Neural cell (in vitro differentiated cells): ENCODE results near the gene PARD3B.

Experiments
- CTCF ChIP-seq: fragments of 450-650 bp; IDR thresholded peaks from 2 replicates; pipeline ENCODE4 v1.5.1; 2014; ENCODE audit warnings: antibody characterized with exemption, mild to moderate bottlenecking, moderate library complexity; ENCODE audit not compliant: poor library complexity, severe bottlenecking
- EP300 ChIP-seq: fragments of 450-650 bp; conservative IDR thresholded peaks from 2 replicates; pipeline ENCODE4 v1.6.1; 2014; ENCODE audit warnings: antibody characterized with exemption, mild to moderate bottlenecking, moderate library complexity; ENCODE audit not compliant: poor library complexity, severe bottlenecking
- RAD21 ChIP-seq: fragments of 450-650 bp; conservative IDR thresholded peaks from 2 replicates; pipeline ENCODE4 v1.6.1; 2014; ENCODE audit warnings: antibody characterized with exemption, mild to moderate bottlenecking, moderate library complexity
- TAF1 ChIP-seq: IDR thresholded peaks from 2 replicates; pipeline ENCODE4 v1.6.1; 2012; ENCODE audit warnings: low read depth
- TF ChIP-seq, protein P1 (sequence below): IDR thresholded peaks from 2 replicates; pipeline ENCODE4 v1.6.1; 2012; ENCODE audit warnings: borderline replicate concordance

GRCh38 chr2:205237524-205237923 is 692.2 kb downstream of the PARD3B start:
- TF ChIP-seq CTCF (no peak), TAF1 (no peak), RAD21 (no peak), EP300 (no peak)
- TF ChIP-seq, protein P1, sequence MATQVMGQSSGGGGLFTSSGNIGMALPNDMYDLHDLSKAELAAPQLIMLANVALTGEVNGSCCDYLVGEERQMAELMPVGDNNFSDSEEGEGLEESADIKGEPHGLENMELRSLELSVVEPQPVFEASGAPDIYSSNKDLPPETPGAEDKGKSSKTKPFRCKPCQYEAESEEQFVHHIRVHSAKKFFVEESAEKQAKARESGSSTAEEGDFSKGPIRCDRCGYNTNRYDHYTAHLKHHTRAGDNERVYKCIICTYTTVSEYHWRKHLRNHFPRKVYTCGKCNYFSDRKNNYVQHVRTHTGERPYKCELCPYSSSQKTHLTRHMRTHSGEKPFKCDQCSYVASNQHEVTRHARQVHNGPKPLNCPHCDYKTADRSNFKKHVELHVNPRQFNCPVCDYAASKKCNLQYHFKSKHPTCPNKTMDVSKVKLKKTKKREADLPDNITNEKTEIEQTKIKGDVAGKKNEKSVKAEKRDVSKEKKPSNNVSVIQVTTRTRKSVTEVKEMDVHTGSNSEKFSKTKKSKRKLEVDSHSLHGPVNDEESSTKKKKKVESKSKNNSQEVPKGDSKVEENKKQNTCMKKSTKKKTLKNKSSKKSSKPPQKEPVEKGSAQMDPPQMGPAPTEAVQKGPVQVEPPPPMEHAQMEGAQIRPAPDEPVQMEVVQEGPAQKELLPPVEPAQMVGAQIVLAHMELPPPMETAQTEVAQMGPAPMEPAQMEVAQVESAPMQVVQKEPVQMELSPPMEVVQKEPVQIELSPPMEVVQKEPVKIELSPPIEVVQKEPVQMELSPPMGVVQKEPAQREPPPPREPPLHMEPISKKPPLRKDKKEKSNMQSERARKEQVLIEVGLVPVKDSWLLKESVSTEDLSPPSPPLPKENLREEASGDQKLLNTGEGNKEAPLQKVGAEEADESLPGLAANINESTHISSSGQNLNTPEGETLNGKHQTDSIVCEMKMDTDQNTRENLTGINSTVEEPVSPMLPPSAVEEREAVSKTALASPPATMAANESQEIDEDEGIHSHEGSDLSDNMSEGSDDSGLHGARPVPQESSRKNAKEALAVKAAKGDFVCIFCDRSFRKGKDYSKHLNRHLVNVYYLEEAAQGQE: no peak
